K562 (cell line): ENCODE measurements around the gene DBF4B. TPM values are rescaled to one million over a fixed set of nuclear protein-coding genes. Genes with fewer than 3 reads are reported as not detected.

Source experiments
- ATF2 ChIP-seq: sonication (generic); formaldehyde crosslinking; IDR thresholded peaks from 2 replicates; pipeline ENCODE4 v1.8.1; 2022; ENCODE audit warnings: missing genetic modification reagents
- CREB1 ChIP-seq, 2 experiments: sonication (generic) in 1 of 2; formaldehyde crosslinking in 1 of 2; IDR thresholded peaks; 2 replicates each; pipeline versions ENCODE4 v1.6.1 to v1.8.0; 2012 to 2022; ENCODE audit warnings: inconsistent platforms in 1 of 2, mild to moderate bottlenecking in 1 of 2, missing genetic modification reagents in 1 of 2, moderate library complexity in 1 of 2
- HCFC1 ChIP-seq: IDR thresholded peaks from 2 replicates; pipeline ENCODE4 v1.6.1; 2012; ENCODE audit warnings: low read depth, low read length, improper control_type of control experiment
- JUND ChIP-seq, 2 experiments: IDR thresholded peaks; 2 replicates in 1 of 2; 3 replicates in 1 of 2; pipeline ENCODE4 v1.6.1; 2011; ENCODE audit warnings: borderline replicate concordance in 2 of 2, low read depth in 2 of 2, low read length in 2 of 2, improper control_type of control experiment in 1 of 2, missing biosample characterization in 1 of 2, missing genetic modification characterization in 1 of 2, missing genetic modification reagents in 1 of 2
- PYGO2 ChIP-seq: fragments of 450-650 bp; IDR thresholded peaks from 2 replicates; pipeline ENCODE4 v1.6.1; 2016; ENCODE audit warnings: mild to moderate bottlenecking, missing genetic modification characterization, moderate library complexity, missing compliant biosample characterization
- SPI1 ChIP-seq: IDR thresholded peaks from 2 replicates; pipeline ENCODE4 v1.6.1; 2011; ENCODE audit warnings: low read depth, low read length, control low read depth, borderline replicate concordance
- ZBTB12 ChIP-seq: fragments of 250-450 bp; sonication (Bioruptor Pico); IDR thresholded peaks from 2 replicates; pipeline ENCODE4 v1.4.0; 2020
- ZNF75A ChIP-seq: fragments of 450-650 bp; formaldehyde crosslinking; IDR thresholded peaks from 2 replicates; pipeline ENCODE4 v1.4.0; 2020; ENCODE audit warnings: mild to moderate bottlenecking
- polyA plus RNA-seq, 8 experiments: library from polyadenylated mRNA; depleted of rRNA in 4 of 8; stranded (reverse) in 5 of 8; unstranded in 3 of 8; fragments of >200 nt; fragmentation: Nextera tagmentation in 2 of 8; fragmentation: Illumina TruSeq in 1 of 8; extraction: Ambion mirVana in 2 of 8; extraction: Trizol in 1 of 8; gene quantifications; 2 replicates each; pipeline versions ENCODE4 v1.2.1 to v1.2.3, GENCODE V29; 2011 to 2014; ENCODE audit warnings: inconsistent platforms in 1 of 8, missing spikeins in 1 of 8
- total RNA-seq, 7 experiments: library from RNA; depleted of rRNA in 6 of 7; stranded (reverse); fragments of >200 nt in 6 of 7; fragmentation: Illumina TruSeq in 2 of 7; extraction: Trizol in 2 of 7; gene quantifications; 2 replicates each; pipeline versions ENCODE4 v1.2.1 to v1.2.3, GENCODE V29; 2011 to 2021; ENCODE audit warnings: low replicate concordance in 1 of 7

Gene DBF4B
- total and polyA plus RNA-seq, 9 of the 15 experiments (the other 6 are each of a cell fraction or from before 2014, with no cell fraction given): 2.5 to 26.9 (median 14.6) TPM

GRCh38 chr17:44779211-44780025 is 71.0 kb downstream of the DBF4B start (continued):
- TF ChIP-seq ATF2 (CRISPR knock-in tag) (peak; percentile 80; the same call in 1 of the 2 replicates), HCFC1 (0 out of 2 replicates have a peak, but pooled peaks have one; percentile 33), JUND (IDR thresholded peaks at IDR 0.05; ENCODE audit: borderline replicate concordance, low read depth, low read length) (peak; percentile 92), JUND (tag; IDR thresholded peaks at IDR 0.05; ENCODE audit: borderline replicate concordance, low read depth, low read length) (peak; percentile 96), PYGO2 (tag) (no peak), SPI1 (no peak), ZBTB12 (CRISPR knock-in tag) (peak; percentile 67; the same call in 1 of the 2 replicates), ZNF75A (no peak), CREB1 (IDR thresholded peaks at IDR 0.05) (peak; percentile 91), CREB1 (CRISPR knock-in tag; IDR thresholded peaks at IDR 0.05) (peak; percentile 96)
